C4-2B (cell line): ENCODE results near the gene COL4A4.

Experiments
- H3K27ac ChIP-seq: fragments of 450-650 bp; 2 replicates; pipeline ENCODE4 v1.5.1; 2017
- CTCF ChIP-seq: fragments of 450-650 bp; conservative IDR thresholded peaks from 2 replicates; pipeline ENCODE4 v1.5.1; 2017; ENCODE audit warnings: mild to moderate bottlenecking
- ZFX ChIP-seq: fragments of 450-650 bp; IDR thresholded peaks from 2 replicates; pipeline ENCODE4 v1.6.1; 2017

The COL4A4 gene

GRCh38 chr2:227004482-227004881 is 159.5 kb downstream of the COL4A4 start:
- TF ChIP-seq CTCF (no peak), ZFX (no peak)
- H3K27ac ChIP-seq, result no peak overlapping the region

GRCh38 chr2:227000123-227000522 is 163.9 kb downstream of the COL4A4 start:
- no peak overlapping the region for H3K27ac ChIP-seq
- TF ChIP-seq ZFX (no peak), CTCF (no peak)

DNA sequence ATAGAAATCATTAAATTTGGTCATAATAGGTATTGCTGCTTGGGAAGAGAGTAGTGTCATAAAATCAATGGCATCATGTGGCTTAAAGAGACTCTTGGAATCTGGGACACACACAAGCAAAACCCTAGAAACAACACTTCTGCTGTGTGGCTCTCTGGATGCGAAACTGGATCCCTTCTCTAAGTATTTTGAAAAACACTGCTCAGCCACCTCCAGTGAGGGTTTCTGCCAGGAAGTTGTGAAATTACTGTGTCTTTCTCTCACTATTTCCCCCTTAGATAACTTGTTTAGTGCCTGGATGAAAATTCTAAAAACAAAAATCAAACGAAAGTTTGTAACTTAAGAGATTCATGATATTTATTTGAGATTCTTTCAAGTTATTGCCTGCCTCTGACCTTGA is 164.3 kb downstream of the COL4A4 start:
- no peak overlapping the region for H3K27ac ChIP-seq
- TF ChIP-seq CTCF (no peak), ZFX (no peak)

DNA sequence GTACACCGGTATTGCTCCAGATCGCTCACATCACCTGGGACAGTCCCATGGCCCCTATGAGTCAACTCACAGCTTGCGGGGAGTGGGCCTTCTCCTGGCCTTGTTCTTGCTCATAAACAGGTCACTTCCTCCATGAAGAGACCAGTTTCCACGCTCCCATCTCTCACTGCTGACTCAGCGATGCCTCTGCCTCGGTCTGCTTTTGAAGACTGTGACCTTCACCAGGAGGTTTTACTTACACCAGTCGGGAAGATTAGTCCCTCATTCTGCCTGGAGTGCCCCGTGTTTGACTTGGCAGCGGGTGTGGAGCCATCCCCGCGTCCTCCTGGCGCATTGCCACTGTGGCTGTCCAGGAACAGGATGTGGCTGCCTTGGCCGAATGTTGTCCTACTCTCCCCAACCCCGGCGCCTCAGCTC is 168.4 kb downstream of the COL4A4 start:
- peak overlapping the region; percentile 26 for H3K27ac ChIP-seq
- no peak for TF ChIP-seq ZFX
- no peak for TF ChIP-seq CTCF

DNA sequence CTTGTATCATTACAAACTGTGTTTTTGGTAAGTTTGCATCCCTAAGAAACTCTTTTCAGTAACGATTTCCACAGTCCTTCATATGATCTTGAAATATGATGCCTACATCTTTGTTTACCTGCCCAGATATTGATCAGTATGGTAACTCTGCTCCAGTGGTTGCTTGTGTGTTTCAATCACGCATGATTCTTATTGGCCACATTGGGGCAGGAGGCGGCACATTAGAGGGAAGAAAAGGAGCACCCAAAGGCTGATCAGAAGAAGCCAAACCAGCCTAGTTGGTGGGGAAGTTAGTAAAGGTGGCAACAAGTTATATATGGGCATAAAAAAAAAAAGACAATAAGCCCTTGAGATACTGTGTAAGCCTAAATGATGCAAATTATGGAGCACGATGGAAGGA is 169.2 kb downstream of the COL4A4 start:
- no peak overlapping the region for H3K27ac ChIP-seq
- no peak for TF ChIP-seq ZFX
- peak; percentile 30 for TF ChIP-seq CTCF

GRCh38 chr2:226993171-226993570 is 170.8 kb downstream of the COL4A4 start:
- H3K27ac ChIP-seq, result no peak overlapping the region
- TF ChIP-seq ZFX, result no peak

DNA sequence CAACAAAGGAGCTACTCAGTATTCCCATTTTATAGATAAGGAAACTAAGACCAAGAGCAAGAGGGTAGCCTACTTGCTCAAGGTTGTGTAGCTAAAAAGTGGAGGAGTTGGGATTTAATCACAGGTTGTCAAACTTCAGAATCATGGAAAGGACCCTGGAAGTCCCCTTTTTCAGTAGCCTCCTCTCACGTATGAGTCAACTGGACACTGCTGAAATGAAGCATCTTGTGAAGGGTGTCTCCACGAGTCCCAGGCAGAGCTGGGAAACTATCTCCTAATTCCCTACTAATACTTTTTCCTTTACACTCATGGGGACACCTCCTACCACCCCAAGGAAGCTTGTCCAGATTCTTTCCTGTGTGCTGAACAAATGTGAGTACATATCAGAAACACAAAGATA is 172.3 kb downstream of the COL4A4 start:
- TF ChIP-seq CTCF (no peak), ZFX (no peak)
- no peak overlapping the region for H3K27ac ChIP-seq

- no peak overlapping the region for H3K27ac ChIP-seq
- no peak for TF ChIP-seq ZFX
- peak; percentile 47 for TF ChIP-seq CTCF
These were observed 178.4 kb downstream of the COL4A4 start for GRCh38 chr2:226985583-226985946.
